HCT116 (cell line): ENCODE results near the gene THADA. TPM values are rescaled to one million over a fixed set of nuclear protein-coding genes. Genes with fewer than 3 reads are reported as not detected.

Experiments
- ATAC-seq: fragments of 200-7000 bp; cut with Tn5 transposase; 2 replicates; pipeline ENCODE4 v1.9.1; 2020; ENCODE audit warnings: mild to moderate bottlenecking, moderate library complexity
- BruUV-seq: library from RNA; stranded (reverse); fragments of 400-500 nt; replicated peaks from 2 replicates; lab custom pipeline; 2021; lab: Mats Ljungman, UMichigan
- CTCF ChIA-PET: fragments of 300-600 bp; sonication (Branson Sonifier 250); formaldehyde crosslinking; loops from one replicate; lab custom pipeline; 2021; ENCODE audit warnings: antibody characterized with exemption; lab: Charles Lee
- POLR2A ChIA-PET: fragments of 300-600, 350-600 bp; sonication (Branson Sonifier 250); formaldehyde crosslinking; loops from one replicate; lab custom pipeline; 2021; ENCODE audit warnings: antibody characterized with exemption; lab: Charles Lee
- RAD21 ChIA-PET, 2 experiments: fragments of 300-600 bp; sonication (Branson Sonifier 250); formaldehyde crosslinking; loops; one replicate each; lab custom pipeline; 2023; ENCODE audit warnings: low total read pairs in 2 of 2; ENCODE audit not compliant: uncharacterized antibody in 2 of 2, unreplicated experiment in 2 of 2, low non-redundant PET in 1 of 2; lab: Charles Lee
- DNase-seq: peaks from one replicate; pipeline ENCODE4 v3.0.0-alpha.2; 2010; ENCODE audit warnings: low read depth, low spot score
- H2AFZ ChIP-seq: fragments of 200-600 bp; shearing (Covaris generic), sonication (generic); 2 replicates; pipeline ENCODE4 v1.6.1; 2017; ENCODE audit warnings: low read depth, mixed run types, mixed read lengths, antibody characterized with exemption, low read length; ENCODE audit not compliant: poor library complexity, severe bottlenecking
- H3K27ac ChIP-seq: 2 replicates; pipeline ENCODE4 v1.5.1; 2012; ENCODE audit warnings: low read depth, low read length
- H3K27me3 ChIP-seq: fragments of 200-600 bp; sonication (generic); 2 replicates; pipeline ENCODE4 v1.6.1; 2016; ENCODE audit warnings: mixed run types, low read length, mixed read lengths; ENCODE audit not compliant: insufficient read depth
- H3K36me3 ChIP-seq, 2 experiments: fragments of 200-500 bp in 1 of 2; fragments of 200-600 bp in 1 of 2; sonication (Bioruptor generic) in 1 of 2; sonication (generic) in 1 of 2; 2 replicates each; pipeline versions ENCODE4 v1.5.1 to v1.6.1; 2014 to 2016; ENCODE audit warnings: low read length in 2 of 2, inconsistent platforms in 1 of 2, mixed read lengths in 1 of 2, mixed run types in 1 of 2; ENCODE audit not compliant: insufficient read depth in 2 of 2, control insufficient read depth in 1 of 2
- H3K4me1 ChIP-seq, 2 experiments: fragments of 200-600 bp in 1 of 2; sonication (generic) in 1 of 2; 2 replicates each; pipeline versions ENCODE4 v1.5.1 to v1.6.1; 2012 to 2017; ENCODE audit warnings: low read length in 2 of 2, inconsistent platforms in 1 of 2, mild to moderate bottlenecking in 1 of 2, mixed read lengths in 1 of 2, mixed run types in 1 of 2, moderate library complexity in 1 of 2; ENCODE audit not compliant: insufficient read depth in 2 of 2, control insufficient read depth in 1 of 2
- H3K4me2 ChIP-seq: fragments of 200-600 bp; sonication (generic); 2 replicates; pipeline ENCODE4 v1.6.1; 2017; ENCODE audit warnings: mixed run types, low read length, mixed read lengths
- H3K4me3 ChIP-seq, 2 experiments: fragments of 200-600 bp in 1 of 2; sonication (generic) in 1 of 2; replicated peaks in 1 of 2; 2 replicates each; pipeline ENCODE4 v1.5.1; 2011 to 2016; ENCODE audit warnings: low read length in 2 of 2, control low read depth in 1 of 2, low read depth in 1 of 2, mild to moderate bottlenecking in 1 of 2, mixed read lengths in 1 of 2, mixed run types in 1 of 2
- H3K79me2 ChIP-seq: fragments of 200-600 bp; sonication (generic); 2 replicates; pipeline ENCODE4 v1.6.1; 2017; ENCODE audit warnings: mild to moderate bottlenecking, mixed run types, low read length, moderate library complexity, mixed read lengths; ENCODE audit not compliant: insufficient read depth
- H3K9ac ChIP-seq: fragments of 200-600 bp; sonication (generic); 2 replicates; pipeline ENCODE4 v1.6.1; 2016; ENCODE audit warnings: low read length, mixed read lengths
- H3K9me2 ChIP-seq: fragments of 200-600 bp; sonication (generic), shearing (Covaris generic); 2 replicates; pipeline ENCODE4 v1.6.1; 2017; ENCODE audit warnings: mixed run types, mild to moderate bottlenecking, moderate library complexity; ENCODE audit not compliant: insufficient read depth
- H3K9me3 ChIP-seq, 2 experiments: fragments of 200-500 bp in 1 of 2; fragments of 200-600 bp in 1 of 2; sonication (Bioruptor generic) in 1 of 2; sonication (generic) in 1 of 2; 2 replicates each; pipeline ENCODE4 v1.6.1; 2014 to 2017; ENCODE audit warnings: low read length in 2 of 2, mixed read lengths in 2 of 2, inconsistent platforms in 1 of 2, low read depth in 1 of 2, mild to moderate bottlenecking in 1 of 2, mixed run types in 1 of 2, moderate library complexity in 1 of 2; ENCODE audit not compliant: control insufficient read depth in 1 of 2, insufficient read depth in 1 of 2
- H4K20me1 ChIP-seq: fragments of 200-600 bp; sonication (generic), shearing (Covaris generic); 2 replicates; pipeline ENCODE4 v1.6.1; 2017; ENCODE audit warnings: mixed run types, mild to moderate bottlenecking, moderate library complexity; ENCODE audit not compliant: insufficient read depth
- CBX3 ChIP-seq: IDR thresholded peaks from 2 replicates; pipeline ENCODE4 v1.6.1; 2012; ENCODE audit warnings: low read depth
- CEBPB ChIP-seq: IDR thresholded peaks from 2 replicates; pipeline ENCODE4 v1.6.1; 2012; ENCODE audit warnings: low read depth
- EGR1 ChIP-seq: IDR thresholded peaks from 2 replicates; pipeline ENCODE4 v1.6.1; 2012; ENCODE audit warnings: low read depth
- ELF1 ChIP-seq: IDR thresholded peaks from 2 replicates; pipeline ENCODE4 v1.6.1; 2012; ENCODE audit warnings: low read depth, borderline replicate concordance
- EZH2phosphoT487 ChIP-seq: fragments of 200-600 bp; IDR thresholded peaks from 2 replicates; pipeline ENCODE4 v1.6.1; 2018; ENCODE audit warnings: antibody characterized with exemption, borderline replicate concordance
- FOSL1 ChIP-seq: IDR thresholded peaks from 2 replicates; pipeline ENCODE4 v1.6.1; 2012; ENCODE audit warnings: low read depth
- POLR2A ChIP-seq: IDR thresholded peaks from 2 replicates; pipeline ENCODE4 v1.7.0; 2011; ENCODE audit warnings: borderline replicate concordance; ENCODE audit not compliant: insufficient read depth, insufficient read length; ENCODE audit errors: extremely low read depth
- POLR2AphosphoS5 ChIP-seq: IDR thresholded peaks from 2 replicates; pipeline ENCODE4 v1.6.1; 2011; ENCODE audit warnings: mild to moderate bottlenecking, low read depth, low read length, moderate library complexity
- RAD21 ChIP-seq: IDR thresholded peaks from 2 replicates; pipeline ENCODE4 v1.6.1; 2012; ENCODE audit warnings: low read depth, mild to moderate bottlenecking
- SP1 ChIP-seq: IDR thresholded peaks from 2 replicates; pipeline ENCODE4 v1.6.1; 2012; ENCODE audit warnings: low read depth
- SRF ChIP-seq: IDR thresholded peaks from 2 replicates; pipeline ENCODE4 v1.6.1; 2012; ENCODE audit warnings: low read depth
- TCF7L2 ChIP-seq: IDR thresholded peaks from 2 replicates; pipeline ENCODE4 v1.7.0; 2011; ENCODE audit warnings: borderline replicate concordance, inconsistent platforms; ENCODE audit not compliant: insufficient read depth, insufficient read length; ENCODE audit errors: extremely low read depth
- ZFX ChIP-seq: fragments of 450-650 bp; IDR thresholded peaks from 2 replicates; pipeline ENCODE4 v1.6.1; 2017
- ZNF274 ChIP-seq: fragments of 200-500 bp; sonication (Bioruptor generic); IDR thresholded peaks from 2 replicates; pipeline ENCODE4 v1.6.1; 2014; ENCODE audit warnings: mild to moderate bottlenecking, low read depth, low read length, inconsistent platforms
- intact Hi-C: fragments of 100-400 bp; cut with micrococcal nuclease; formaldehyde crosslinking; loops from 2 replicates; pipeline ENCODE4 v1.10.0; 2022
- total RNA-seq: library from RNA; stranded (reverse); gene quantifications from one replicate; pipeline ENCODE4 v1.2.1, GENCODE V29; 2021; ENCODE audit not compliant: unreplicated experiment
- TF ChIP-seq, protein P1 (sequence below): IDR thresholded peaks from 2 replicates; pipeline ENCODE4 v1.6.1; 2012; ENCODE audit warnings: low read depth
- TF ChIP-seq, protein P2 (sequence below): IDR thresholded peaks from 2 replicates; pipeline ENCODE4 v1.6.1; 2011; ENCODE audit warnings: mild to moderate bottlenecking, low read length, moderate library complexity; ENCODE audit not compliant: insufficient replicate concordance; ENCODE audit errors: extremely low read depth
- TF ChIP-seq, protein P3 (sequence below), 3 experiments: fragments of 200-600 bp in 1 of 3; sonication (generic) in 1 of 3; IDR thresholded peaks in 2 of 3; conservative IDR thresholded peaks in 1 of 3; 2 replicates each; pipeline ENCODE4 v1.5.1; 2012 to 2017; ENCODE audit warnings: low read depth in 2 of 3, low read length in 2 of 3, antibody characterized with exemption in 1 of 3, borderline replicate concordance in 1 of 3, control low read depth in 1 of 3, mild to moderate bottlenecking in 1 of 3, mixed read lengths in 1 of 3, mixed run types in 1 of 3, moderate library complexity in 1 of 3; ENCODE audit not compliant: insufficient read depth in 1 of 3
- TF ChIP-seq, protein P4 (sequence below): IDR thresholded peaks from 2 replicates; pipeline ENCODE4 v1.6.1; 2012

Gene THADA
- total RNA-seq, 1 experiment from 2014 or later, result 30.7 TPM

DNA sequence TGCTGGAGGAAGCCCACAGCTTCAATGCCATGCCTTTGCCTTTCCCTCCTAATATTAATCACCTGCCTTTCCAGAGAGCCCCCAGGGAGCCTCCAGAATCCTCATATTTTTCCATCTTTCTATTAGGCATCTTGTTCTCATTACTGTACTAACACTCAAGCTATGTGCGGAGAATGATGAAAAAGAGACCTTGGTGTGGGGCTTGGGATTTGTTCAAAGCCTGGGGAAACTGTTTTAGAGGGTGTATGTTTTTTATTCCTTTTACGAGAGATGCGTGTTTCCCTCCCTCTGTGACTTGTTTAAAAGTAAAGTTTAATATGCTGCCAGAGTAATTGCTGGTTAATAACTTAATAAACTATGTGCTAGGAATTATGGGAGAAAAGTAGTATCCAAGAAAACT is 267.0 kb downstream of the THADA start:
- H3K9ac ChIP-seq, result no peak overlapping the region
- H3K27me3 ChIP-seq, result no peaks in the 10 kb centered on the region
- H3K9me3 ChIP-seq, result no peaks in the 10 kb centered on the region
- no peaks in the 10 kb centered on the region for H3K36me3 ChIP-seq
- CTCF ChIA-PET, result no interaction called here
- no peak for TF ChIP-seq SP1
- TF ChIP-seq, protein P1, sequence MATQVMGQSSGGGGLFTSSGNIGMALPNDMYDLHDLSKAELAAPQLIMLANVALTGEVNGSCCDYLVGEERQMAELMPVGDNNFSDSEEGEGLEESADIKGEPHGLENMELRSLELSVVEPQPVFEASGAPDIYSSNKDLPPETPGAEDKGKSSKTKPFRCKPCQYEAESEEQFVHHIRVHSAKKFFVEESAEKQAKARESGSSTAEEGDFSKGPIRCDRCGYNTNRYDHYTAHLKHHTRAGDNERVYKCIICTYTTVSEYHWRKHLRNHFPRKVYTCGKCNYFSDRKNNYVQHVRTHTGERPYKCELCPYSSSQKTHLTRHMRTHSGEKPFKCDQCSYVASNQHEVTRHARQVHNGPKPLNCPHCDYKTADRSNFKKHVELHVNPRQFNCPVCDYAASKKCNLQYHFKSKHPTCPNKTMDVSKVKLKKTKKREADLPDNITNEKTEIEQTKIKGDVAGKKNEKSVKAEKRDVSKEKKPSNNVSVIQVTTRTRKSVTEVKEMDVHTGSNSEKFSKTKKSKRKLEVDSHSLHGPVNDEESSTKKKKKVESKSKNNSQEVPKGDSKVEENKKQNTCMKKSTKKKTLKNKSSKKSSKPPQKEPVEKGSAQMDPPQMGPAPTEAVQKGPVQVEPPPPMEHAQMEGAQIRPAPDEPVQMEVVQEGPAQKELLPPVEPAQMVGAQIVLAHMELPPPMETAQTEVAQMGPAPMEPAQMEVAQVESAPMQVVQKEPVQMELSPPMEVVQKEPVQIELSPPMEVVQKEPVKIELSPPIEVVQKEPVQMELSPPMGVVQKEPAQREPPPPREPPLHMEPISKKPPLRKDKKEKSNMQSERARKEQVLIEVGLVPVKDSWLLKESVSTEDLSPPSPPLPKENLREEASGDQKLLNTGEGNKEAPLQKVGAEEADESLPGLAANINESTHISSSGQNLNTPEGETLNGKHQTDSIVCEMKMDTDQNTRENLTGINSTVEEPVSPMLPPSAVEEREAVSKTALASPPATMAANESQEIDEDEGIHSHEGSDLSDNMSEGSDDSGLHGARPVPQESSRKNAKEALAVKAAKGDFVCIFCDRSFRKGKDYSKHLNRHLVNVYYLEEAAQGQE, result no peak
- TF ChIP-seq, protein P2, sequence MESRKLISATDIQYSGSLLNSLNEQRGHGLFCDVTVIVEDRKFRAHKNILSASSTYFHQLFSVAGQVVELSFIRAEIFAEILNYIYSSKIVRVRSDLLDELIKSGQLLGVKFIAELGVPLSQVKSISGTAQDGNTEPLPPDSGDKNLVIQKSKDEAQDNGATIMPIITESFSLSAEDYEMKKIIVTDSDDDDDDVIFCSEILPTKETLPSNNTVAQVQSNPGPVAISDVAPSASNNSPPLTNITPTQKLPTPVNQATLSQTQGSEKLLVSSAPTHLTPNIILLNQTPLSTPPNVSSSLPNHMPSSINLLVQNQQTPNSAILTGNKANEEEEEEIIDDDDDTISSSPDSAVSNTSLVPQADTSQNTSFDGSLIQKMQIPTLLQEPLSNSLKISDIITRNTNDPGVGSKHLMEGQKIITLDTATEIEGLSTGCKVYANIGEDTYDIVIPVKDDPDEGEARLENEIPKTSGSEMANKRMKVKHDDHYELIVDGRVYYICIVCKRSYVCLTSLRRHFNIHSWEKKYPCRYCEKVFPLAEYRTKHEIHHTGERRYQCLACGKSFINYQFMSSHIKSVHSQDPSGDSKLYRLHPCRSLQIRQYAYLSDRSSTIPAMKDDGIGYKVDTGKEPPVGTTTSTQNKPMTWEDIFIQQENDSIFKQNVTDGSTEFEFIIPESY, result no peak
- TF ChIP-seq TCF7L2, result no peak
- TF ChIP-seq, protein P3, sequence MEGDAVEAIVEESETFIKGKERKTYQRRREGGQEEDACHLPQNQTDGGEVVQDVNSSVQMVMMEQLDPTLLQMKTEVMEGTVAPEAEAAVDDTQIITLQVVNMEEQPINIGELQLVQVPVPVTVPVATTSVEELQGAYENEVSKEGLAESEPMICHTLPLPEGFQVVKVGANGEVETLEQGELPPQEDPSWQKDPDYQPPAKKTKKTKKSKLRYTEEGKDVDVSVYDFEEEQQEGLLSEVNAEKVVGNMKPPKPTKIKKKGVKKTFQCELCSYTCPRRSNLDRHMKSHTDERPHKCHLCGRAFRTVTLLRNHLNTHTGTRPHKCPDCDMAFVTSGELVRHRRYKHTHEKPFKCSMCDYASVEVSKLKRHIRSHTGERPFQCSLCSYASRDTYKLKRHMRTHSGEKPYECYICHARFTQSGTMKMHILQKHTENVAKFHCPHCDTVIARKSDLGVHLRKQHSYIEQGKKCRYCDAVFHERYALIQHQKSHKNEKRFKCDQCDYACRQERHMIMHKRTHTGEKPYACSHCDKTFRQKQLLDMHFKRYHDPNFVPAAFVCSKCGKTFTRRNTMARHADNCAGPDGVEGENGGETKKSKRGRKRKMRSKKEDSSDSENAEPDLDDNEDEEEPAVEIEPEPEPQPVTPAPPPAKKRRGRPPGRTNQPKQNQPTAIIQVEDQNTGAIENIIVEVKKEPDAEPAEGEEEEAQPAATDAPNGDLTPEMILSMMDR (IDR thresholded peaks at IDR 0.05 in 2 of 3, conservative IDR thresholded peaks at IDR 0.05 in 1 of 3; ENCODE audit: borderline replicate concordance in 1 of 3, insufficient read depth in 1 of 3, low read depth in 2 of 3, low read length in 2 of 3), result no peak
- TF ChIP-seq EGR1, result no peak
- TF ChIP-seq FOSL1, result no peak
- no peak for TF ChIP-seq EZH2phosphoT487
- TF ChIP-seq ZNF274, result no peak
- no peak for TF ChIP-seq SRF
- no peak for TF ChIP-seq POLR2A
- no peak for TF ChIP-seq CBX3
- TF ChIP-seq, protein P4, sequence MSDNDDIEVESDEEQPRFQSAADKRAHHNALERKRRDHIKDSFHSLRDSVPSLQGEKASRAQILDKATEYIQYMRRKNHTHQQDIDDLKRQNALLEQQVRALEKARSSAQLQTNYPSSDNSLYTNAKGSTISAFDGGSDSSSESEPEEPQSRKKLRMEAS, result no peak
- TF ChIP-seq CEBPB, result no peak
- TF ChIP-seq POLR2AphosphoS5, result no peak
- TF ChIP-seq RAD21, result no peak
- TF ChIP-seq ZFX, result no peak
- no peak for TF ChIP-seq ELF1
- intact Hi-C loops, result no loop called here
- no peak overlapping the region for H3K4me3 ChIP-seq
- H3K9me2 ChIP-seq, result no peaks in the 10 kb centered on the region
- no peak overlapping the region for H3K27ac ChIP-seq
- RAD21 ChIA-PET, result no interaction called here
- ATAC-seq, result no peak
- H2AFZ ChIP-seq, result no peak overlapping the region
- no TSS peak for BruUV-seq
- H3K4me1 ChIP-seq, result peaks cover 0 to 9% of the 10 kb centered on the region in 2 experiments; a peak in 3 of 4 replicates
- H3K79me2 ChIP-seq, result no peaks in the 10 kb centered on the region
- DNase-seq, result no peak
- POLR2A ChIA-PET, result no interaction called here
- no peaks in the 10 kb centered on the region for H4K20me1 ChIP-seq
- H3K4me2 ChIP-seq, result no peak overlapping the region
